ENCODE data around the gene MYO9A. TPM values are rescaled to one million over a fixed set of nuclear protein-coding genes. Genes with fewer than 3 reads are reported as not detected.
A peak's percentile ranks its signal among the peaks of the same experiment; 100 is the strongest.
"Not testable (repeated sequence)": the region's sequence is repeated elsewhere in the genome, so short reads cannot be mapped to it uniquely, and the experiment has no call there.

Gene MYO9A
- total and polyA plus RNA-seq, 5 experiments from 2014 or later = 11.7 to 45.2 (median 13.3) TPM

DNA sequence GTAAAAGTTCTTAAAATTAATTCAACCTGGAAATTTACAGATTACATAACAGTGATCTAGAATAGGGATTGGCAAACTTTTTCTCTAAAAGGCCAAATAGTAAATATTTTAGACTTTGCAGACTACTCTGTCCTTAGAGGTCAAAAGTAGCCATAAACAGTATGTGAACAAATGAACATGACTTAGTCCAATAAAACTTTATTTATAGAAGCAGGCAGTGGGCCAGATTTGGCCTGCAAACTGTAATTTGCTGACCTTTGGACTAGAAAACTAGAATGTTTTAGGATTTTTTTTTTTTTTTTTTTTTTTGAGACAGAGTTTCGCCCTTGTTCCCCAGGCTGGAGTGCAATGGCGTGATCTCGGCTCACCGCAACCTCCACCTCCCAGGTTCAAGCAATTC is 12.3 kb upstream of the MYO9A start:
- Mint-ChIP-seq H3K36me3 (no peaks in the 10 kb centered on the region), H3K27me3 (peaks cover 0 to 4% (median 0%) of the 10 kb centered on the region in 5 donors), H3K4me1 (no peaks in the 10 kb centered on the region), H3K27ac (no peak overlapping the region), H3K9me3 (no peaks in the 10 kb centered on the region), H3K4me3 (no peak overlapping the region)
- ATAC-seq = no peak
- POLR2A ChIA-PET = no interaction called here
- no peak for DNase-seq

DNA sequence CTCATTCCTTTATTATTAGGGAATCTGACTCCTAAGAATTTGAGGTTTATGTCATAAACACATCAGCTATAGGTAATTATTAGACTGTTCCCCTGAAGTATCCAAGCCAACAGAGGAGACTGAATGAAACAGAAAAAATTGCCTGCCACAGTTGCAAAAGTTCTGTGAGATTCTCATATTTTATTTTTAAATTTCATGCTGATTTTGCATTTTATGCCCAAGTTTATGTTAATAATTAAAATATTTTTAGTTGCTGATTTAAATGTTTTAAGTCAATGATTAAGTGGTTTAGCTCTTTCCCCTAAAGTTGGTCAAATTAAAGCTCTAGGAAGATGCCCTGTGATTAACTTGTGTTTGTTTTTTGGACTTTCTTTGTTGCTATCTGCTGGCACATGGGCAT is 10.4 kb upstream of the MYO9A start:
- POLR2A ChIA-PET = no interaction called here
- Mint-ChIP-seq H3K4me1 (no peaks in the 10 kb centered on the region), H3K4me3 (no peak overlapping the region)

DNA sequence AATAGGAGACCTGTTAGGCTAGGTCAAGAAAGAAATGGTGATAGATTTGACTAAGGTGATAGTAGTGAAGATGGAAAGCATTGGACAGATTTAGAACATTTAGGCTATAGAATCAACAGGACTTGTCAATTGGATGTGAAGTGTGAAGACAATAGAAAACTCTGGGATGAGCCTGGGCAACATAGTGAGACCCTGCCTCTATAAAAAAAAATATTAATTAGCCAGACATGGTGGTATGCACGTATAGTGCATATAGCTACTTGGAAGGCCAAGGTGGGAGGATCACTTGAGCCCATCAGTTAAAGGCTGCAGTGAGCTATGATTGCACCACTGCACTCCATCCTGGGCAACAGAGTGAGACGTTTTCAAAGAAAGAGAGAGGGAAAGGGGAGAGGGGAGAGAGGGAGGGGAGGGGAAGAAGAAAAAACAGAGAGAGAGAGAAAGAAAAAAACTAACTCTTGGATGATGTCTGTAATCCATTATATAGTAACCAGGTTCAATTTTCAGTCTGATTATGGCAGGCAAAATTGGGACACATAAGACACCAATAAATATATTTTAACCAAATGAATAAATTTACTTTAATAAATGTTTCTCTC is 9.9 kb upstream of the MYO9A start:
- H3K4me3 Mint-ChIP-seq = no peak overlapping the region
- DNase-seq (no peak), ATAC-seq (no peak)
- H3K27me3 Mint-ChIP-seq = no peaks in the 10 kb centered on the region
- no peaks in the 10 kb centered on the region for H3K36me3 Mint-ChIP-seq
- no peaks in the 10 kb centered on the region for H3K4me1 Mint-ChIP-seq
- H3K9me3 Mint-ChIP-seq = no peaks in the 10 kb centered on the region
- POLR2A ChIA-PET = no interaction called here
- peak overlapping the region in 1 of 10 donors; percentile 56 for H3K27ac Mint-ChIP-seq

More for the DNA sequence above, 10.4 kb upstream of the MYO9A start:
- peaks cover 0 to 3% (median 0%) of the 10 kb centered on the region in 5 donors for H3K27me3 Mint-ChIP-seq
- no peaks in the 10 kb centered on the region for H3K36me3 Mint-ChIP-seq
- DNase-seq (no peak), ATAC-seq (no peak)
- no peak overlapping the region for H3K27ac Mint-ChIP-seq
- no peaks in the 10 kb centered on the region for H3K9me3 Mint-ChIP-seq

DNA sequence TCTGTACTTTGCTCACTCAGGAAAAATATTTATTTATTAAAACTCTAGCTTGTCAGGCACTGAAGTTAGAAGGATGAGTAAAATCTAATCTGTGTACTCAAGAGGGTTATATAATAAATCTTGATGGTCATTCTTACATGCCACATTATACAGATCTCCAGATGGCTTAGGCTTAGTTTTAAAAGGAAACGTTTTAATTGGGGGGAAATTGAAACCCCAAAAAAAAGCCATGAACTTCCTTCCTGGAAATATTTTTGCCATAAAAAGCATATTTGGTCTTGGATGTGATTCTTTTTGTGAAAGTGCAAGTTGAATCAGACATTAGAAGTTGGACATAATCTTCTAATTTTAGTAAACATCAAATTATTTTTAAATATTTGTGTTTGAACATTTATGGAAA is 6.3 kb upstream of the MYO9A start:
- Mint-ChIP-seq H3K36me3 (no peaks in the 10 kb centered on the region), H3K9me3 (no peaks in the 10 kb centered on the region), H3K27ac (no peak overlapping the region), H3K27me3 (no peaks in the 10 kb centered on the region), H3K4me1 (peaks cover 0 to 4% (median 2%) of the 10 kb centered on the region in 4 donors), H3K4me3 (no peak overlapping the region)
- POLR2A ChIA-PET = no interaction called here
- ATAC-seq = no peak
- no peak for DNase-seq

DNA sequence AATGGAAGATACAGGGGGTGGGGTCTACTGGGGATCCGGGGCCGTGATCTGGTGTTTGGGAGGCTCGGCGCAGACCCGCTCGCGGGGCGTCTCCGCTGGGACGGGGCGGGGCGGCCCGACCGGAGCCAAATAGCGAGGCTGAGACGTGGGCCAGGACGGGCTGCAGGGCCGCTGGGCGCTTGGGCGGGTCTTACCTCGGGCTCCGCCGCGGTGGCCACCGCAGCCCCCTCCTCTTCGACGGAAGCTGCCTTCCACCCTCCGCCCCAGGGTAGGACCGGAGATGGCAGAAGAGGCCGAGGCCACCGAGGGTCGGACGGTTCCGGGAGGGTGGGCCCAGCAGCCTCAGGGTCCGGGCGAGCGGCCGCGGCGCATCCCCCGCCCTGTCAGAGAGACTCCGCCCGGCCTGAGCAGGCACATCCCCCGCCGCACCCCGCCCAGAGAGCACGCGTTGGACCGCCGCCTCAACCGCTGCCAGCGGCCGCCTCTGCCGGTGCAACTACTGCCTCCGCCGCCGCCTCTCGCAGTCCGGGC is 399 bp downstream of the MYO9A start:
- ATAC-seq (peak; percentile 41 to 69), DNase-seq (peak in 9 of 10 donors; percentile 50 to 77 (median 56))
- Mint-ChIP-seq H3K4me3 (peak overlapping the region; percentile 91 to 100 (median 96)), H3K27ac (peak overlapping the region; percentile 91 to 100 (median 94)), H3K36me3 (no peaks in the 10 kb centered on the region), H3K4me1 (peaks cover 27 to 52% (median 43%) of the 10 kb centered on the region in 4 donors), H3K27me3 (no peaks in the 10 kb centered on the region), H3K9me3 (no peaks in the 10 kb centered on the region)
- POLR2A ChIA-PET = interaction anchor here (0.9 to 1.1 kb wide), 3 partner anchors 114 to 356 kb away, joined by 4 to 6 read pairs (median 6); partner anchors contain the start of genes ARIH1 and HEXA

DNA sequence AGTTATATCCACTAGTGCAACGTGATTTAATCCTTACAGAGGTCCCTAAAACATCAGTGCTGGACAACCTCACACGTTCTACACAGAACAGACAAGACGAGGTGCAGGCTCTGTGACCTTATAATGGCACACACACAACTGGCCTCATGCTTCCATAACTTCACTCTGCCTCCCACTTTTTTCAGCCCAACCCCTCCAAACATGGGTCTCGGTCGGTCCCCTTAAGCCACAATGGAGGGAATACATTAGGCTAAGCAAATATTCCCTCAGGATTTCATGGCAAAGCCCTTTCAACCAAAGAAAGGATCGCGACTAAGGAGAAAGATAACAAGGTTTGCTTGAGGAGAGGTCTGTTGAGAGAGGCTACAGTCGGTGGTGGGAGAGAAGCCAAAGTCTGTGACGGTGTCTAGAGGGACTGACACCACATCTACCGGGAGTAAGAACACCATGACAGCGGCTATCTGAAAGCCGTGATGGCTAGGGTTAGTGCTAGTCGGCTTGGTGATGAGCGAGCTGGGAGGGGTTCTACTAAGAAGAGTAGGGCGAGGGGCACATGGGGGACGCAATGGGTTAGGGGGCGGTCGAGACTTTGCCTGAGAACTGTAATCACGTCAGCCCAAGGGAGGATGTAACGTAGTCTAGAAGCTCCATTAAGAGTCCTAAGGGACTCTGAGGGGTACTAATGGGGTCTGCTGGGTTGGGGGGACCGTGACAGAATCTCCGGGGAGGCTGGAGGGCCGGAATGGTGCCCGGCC is 1.0 kb downstream of the MYO9A start:
- DNase-seq = peak in 4 of 10 donors; percentile 2 to 67 (median 27)
- peak; percentile 13 to 15 for ATAC-seq
- Mint-ChIP-seq H3K4me3 (peak overlapping the region; percentile 91 to 100 (median 96)), H3K4me1 (peaks cover 27 to 52% (median 43%) of the 10 kb centered on the region in 4 donors), H3K36me3 (no peaks in the 10 kb centered on the region), H3K27me3 (no peaks in the 10 kb centered on the region), H3K27ac (peak overlapping the region; percentile 65 to 99 (median 94)), H3K9me3 (no peaks in the 10 kb centered on the region)
- POLR2A ChIA-PET = no interaction called here

DNA sequence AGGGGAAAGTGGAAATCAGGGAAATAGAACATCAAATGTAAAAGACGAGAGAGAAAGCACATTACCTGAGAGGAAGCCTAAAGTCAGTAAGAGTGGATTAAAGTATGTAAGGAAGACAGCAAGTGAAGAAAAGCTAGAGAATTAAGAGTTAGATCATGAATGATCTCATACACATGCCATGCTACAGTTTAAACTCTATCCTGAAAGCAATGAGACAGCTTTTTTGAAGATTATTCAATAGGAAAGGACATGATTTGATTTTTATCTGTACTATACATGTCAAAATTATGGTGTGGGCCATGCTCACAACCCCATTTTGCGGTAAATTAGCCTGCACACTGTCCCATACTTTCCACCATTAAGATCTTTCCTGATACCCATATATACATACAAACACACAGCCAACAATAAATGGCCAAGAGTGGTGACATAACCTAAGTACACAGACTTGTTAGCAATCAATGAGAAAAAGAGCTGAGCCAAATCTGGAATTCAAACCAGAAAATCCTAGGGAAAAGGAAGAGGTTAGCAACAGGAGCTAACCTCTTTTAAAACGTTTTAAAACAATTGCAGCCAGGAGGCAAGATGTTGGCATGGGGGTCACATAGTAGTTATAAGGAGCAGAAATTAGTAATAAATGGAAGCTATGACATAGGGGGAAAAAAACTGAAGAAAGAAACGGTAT is 4.5 kb downstream of the MYO9A start:
- POLR2A ChIA-PET = no interaction called here
- H3K4me3 Mint-ChIP-seq = peak overlapping the region in 1 of 10 donors; percentile 16

DNA sequence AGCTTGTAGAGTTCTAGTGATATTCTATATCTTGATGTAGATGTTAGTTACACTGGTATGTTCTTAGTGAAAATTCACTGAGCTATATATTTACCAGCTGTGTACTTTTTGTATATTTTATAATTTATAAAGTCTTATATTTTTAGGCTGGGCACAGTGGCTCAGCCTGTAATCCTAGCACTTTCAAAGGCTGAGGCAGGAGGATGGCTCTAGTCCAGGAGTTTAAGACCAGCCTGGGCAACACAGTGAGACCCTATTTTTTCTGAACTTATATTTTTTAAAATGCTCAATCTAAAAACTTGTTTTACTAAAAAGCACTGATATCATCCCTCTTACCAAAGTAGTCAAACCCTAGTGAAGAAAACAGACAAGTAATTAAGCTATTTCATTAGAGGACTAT is 5.1 kb downstream of the MYO9A start:
- no peaks in the 10 kb centered on the region for H3K36me3 Mint-ChIP-seq
- H3K4me1 Mint-ChIP-seq = peaks cover 25 to 46% (median 35%) of the 10 kb centered on the region in 4 donors
- DNase-seq (no peak), ATAC-seq (no peak)
- no peak overlapping the region for H3K4me3 Mint-ChIP-seq
- no peaks in the 10 kb centered on the region for H3K27me3 Mint-ChIP-seq
- POLR2A ChIA-PET = no interaction called here
- H3K9me3 Mint-ChIP-seq = no peaks in the 10 kb centered on the region
- no peak overlapping the region for H3K27ac Mint-ChIP-seq

More for the DNA sequence above, 4.5 kb downstream of the MYO9A start:
- no peaks in the 10 kb centered on the region for H3K9me3 Mint-ChIP-seq
- ATAC-seq (no peak), DNase-seq (no peak)
- H3K27me3 Mint-ChIP-seq = no peaks in the 10 kb centered on the region
- peaks cover 22 to 43% (median 35%) of the 10 kb centered on the region in 4 donors for H3K4me1 Mint-ChIP-seq
- no peaks in the 10 kb centered on the region for H3K36me3 Mint-ChIP-seq
- H3K27ac Mint-ChIP-seq = peak overlapping the region in 1 of 10 donors; percentile 45

DNA sequence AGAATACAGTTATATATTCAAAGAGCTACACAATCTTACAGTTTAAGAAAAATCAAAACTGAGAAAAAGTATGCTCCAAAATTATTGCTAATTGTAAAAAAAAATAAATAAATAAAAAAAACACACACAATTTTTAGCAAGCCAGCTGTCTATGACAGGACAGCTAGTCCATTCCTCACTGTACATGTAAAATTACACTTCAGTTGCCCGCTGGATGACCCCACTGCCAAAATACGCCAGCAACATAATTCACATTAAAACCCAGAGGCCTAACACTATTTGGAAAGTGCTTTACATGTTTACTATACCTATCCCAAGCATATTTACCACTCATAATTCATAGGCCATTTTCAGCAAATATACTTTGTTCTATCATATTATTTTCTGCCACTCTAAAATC is 5.8 kb downstream of the MYO9A start:
- Mint-ChIP-seq H3K27me3 (no peaks in the 10 kb centered on the region), H3K27ac (no peak overlapping the region), H3K4me1 (peaks cover 23 to 44% (median 35%) of the 10 kb centered on the region in 4 donors), H3K9me3 (no peaks in the 10 kb centered on the region), H3K36me3 (no peaks in the 10 kb centered on the region), H3K4me3 (no peak overlapping the region)
- POLR2A ChIA-PET = no interaction called here
- DNase-seq (no peak), ATAC-seq (no peak)

DNA sequence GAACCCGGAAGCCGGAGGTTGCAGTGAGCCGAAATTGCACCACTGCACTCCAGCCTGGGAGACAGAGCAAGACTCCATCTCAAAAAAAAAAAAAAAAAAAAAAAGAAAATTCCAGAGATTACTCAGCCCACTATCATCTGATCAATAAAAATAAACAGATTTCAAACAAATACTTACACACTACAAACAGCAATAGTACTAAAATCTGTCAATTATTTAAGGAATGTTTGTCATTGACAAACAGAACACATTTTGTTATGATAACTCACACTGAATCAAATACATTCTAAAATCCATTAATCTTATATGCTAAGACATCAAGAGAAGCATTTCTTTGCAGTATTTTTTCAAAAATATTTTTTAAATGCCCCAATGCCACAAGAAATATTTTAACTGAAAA is 7.6 kb downstream of the MYO9A start:
- ATAC-seq (no peak), DNase-seq (no peak)
- no peaks in the 10 kb centered on the region for H3K27me3 Mint-ChIP-seq
- H3K27ac Mint-ChIP-seq = no peak overlapping the region
- H3K9me3 Mint-ChIP-seq = no peaks in the 10 kb centered on the region
- POLR2A ChIA-PET = no interaction called here
- no peak overlapping the region for H3K4me3 Mint-ChIP-seq
- peaks cover 14 to 29% (median 22%) of the 10 kb centered on the region in 4 donors for H3K4me1 Mint-ChIP-seq
- H3K36me3 Mint-ChIP-seq = no peaks in the 10 kb centered on the region

DNA sequence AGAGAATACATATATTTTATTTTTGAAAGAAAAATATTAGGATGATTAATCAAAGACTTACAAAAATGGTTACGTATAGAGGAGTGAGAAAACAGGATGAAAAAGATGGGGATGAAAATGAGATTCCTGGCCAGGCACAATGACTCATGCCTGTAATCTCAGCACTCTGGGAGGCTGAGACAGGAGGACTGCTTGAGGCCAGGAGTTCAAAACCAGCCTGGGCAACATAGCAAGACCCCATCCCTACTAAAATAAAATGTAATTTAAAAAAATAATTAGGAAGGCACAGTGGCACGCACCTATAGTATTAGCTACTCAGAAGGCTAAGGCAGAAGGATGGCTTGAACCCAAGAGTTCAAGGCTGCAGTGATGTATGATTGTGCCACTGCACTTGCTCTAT is 11.9 kb downstream of the MYO9A start:
- Mint-ChIP-seq H3K36me3 (peaks cover 0 to 3% (median 0%) of the 10 kb centered on the region in 3 donors), H3K4me3 (no peak overlapping the region), H3K27ac (no peak overlapping the region), H3K27me3 (no peaks in the 10 kb centered on the region), H3K9me3 (no peaks in the 10 kb centered on the region), H3K4me1 (peaks cover 4 to 30% (median 24%) of the 10 kb centered on the region in 4 donors)
- POLR2A ChIA-PET = no interaction called here
- DNase-seq = no peak
- ATAC-seq = no peak

DNA sequence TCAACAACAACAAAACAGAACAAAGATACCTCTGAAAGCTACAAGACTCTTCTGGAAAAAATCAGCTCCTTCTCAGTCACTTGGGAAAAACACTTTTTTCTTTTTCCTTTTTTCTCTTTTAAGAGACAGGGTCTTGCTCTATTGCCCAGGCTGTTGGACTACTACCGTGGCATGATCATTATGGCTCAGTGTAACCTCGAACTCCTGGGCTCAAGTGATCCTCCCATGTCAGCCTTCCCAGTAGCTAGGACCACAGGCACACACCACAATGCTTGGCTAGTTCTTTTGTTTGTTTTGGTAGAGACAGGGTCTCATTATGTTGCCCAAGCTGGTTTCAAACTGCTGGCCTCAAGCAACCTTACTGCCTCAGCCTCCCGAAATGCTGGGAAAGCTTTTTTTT is 12.8 kb downstream of the MYO9A start:
- H3K36me3 Mint-ChIP-seq = peaks cover 0 to 3% (median 0%) of the 10 kb centered on the region in 3 donors
- ATAC-seq (no peak), DNase-seq (no peak)
- H3K27ac Mint-ChIP-seq = no peak overlapping the region
- H3K9me3 Mint-ChIP-seq = no peaks in the 10 kb centered on the region
- peaks cover 4 to 30% (median 20%) of the 10 kb centered on the region in 4 donors for H3K4me1 Mint-ChIP-seq
- H3K27me3 Mint-ChIP-seq = no peaks in the 10 kb centered on the region
- POLR2A ChIA-PET = no interaction called here
- H3K4me3 Mint-ChIP-seq = no peak overlapping the region

DNA sequence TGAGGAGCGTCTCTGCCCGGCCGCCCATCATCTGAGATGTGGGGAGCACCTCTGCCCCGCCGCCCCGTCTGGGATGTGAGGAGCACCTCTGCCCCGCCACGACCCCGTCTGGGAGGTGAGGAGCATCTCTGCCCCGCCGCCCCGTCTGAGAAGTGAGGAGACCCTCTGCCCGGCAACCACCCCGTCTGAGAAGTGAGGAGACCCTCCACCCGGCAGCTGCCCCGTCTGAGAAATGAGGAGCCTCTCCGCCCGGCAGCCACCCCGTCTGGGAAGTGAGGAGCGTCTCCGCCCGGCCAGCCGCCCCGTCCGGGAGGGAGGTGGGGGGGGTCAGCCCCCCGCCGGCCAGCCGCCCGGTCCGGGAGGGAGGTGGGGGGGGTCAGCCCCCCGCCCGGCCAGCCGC is 17.4 kb downstream of the MYO9A start:
- DNase-seq, H3K27ac Mint-ChIP-seq, H3K9me3 Mint-ChIP-seq, ATAC-seq, POLR2A ChIA-PET, H3K4me3 Mint-ChIP-seq, H3K27me3 Mint-ChIP-seq: not testable (repeated sequence)
- peaks cover 5 to 10% (median 7%) of the 10 kb centered on the region in 3 donors for H3K36me3 Mint-ChIP-seq
- H3K4me1 Mint-ChIP-seq = peaks cover 7 to 30% (median 18%) of the 10 kb centered on the region in 4 donors
